Stimulated activated CD8-positive, alpha-beta memory T cell treated with anti-CD3 and anti-CD28 coated beads, Interleukin-15, amount 100 ng/mL, for 48 hours (primary cell): ENCODE results near the gene TDG.
"Not testable (repeated sequence)": the region's sequence is repeated elsewhere in the genome, so short reads cannot be mapped to it uniquely, and the experiment has no call there.

Experiments used
- DNase-seq, 2 donors: peaks; one replicate each; pipeline ENCODE4 v3.0.0-alpha.2; 2020; ENCODE audit warnings: low read depth in 2 of 2

TDG gene

GRCh38 chr12:104022786-104023185 lies 57.1 kb downstream of the TDG start:
- no peak for DNase-seq

- no peak for DNase-seq
Observed at GRCh38 chr12:104023710-104024109, 58.0 kb downstream of the TDG start.

- DNase-seq = no peak
Observed at GRCh38 chr12:104024348-104024747, 58.7 kb downstream of the TDG start.

GRCh38 chr12:104025771-104026170 lies 60.1 kb downstream of the TDG start:
- DNase-seq = no peak

GRCh38 chr12:104026841-104027599 lies 61.3 kb downstream of the TDG start:
- DNase-seq = no peak

GRCh38 chr12:104030596-104030995 lies 64.9 kb downstream of the TDG start:
- DNase-seq = not testable (repeated sequence)

GRCh38 chr12:104036143-104036542 lies 70.5 kb downstream of the TDG start:
- DNase-seq = not testable (repeated sequence)
